Chondrocyte (in vitro differentiated cells): ENCODE data around the gene UACA. TPM values are rescaled to one million over a fixed set of nuclear protein-coding genes. Genes with fewer than 3 reads are reported as not detected.
"Not testable (repeated sequence)": the region's sequence is repeated elsewhere in the genome, so short reads cannot be mapped to it uniquely, and the experiment has no call there.

Source experiments
- DNase-seq: peaks from one replicate; pipeline ENCODE4 v3.0.0; 2021; ENCODE audit warnings: mixed read lengths, low spot score
- H3K27ac Mint-ChIP-seq: one replicate; pipeline ENCODE4 v1.8.0; 2021; ENCODE audit warnings: mild to moderate bottlenecking, moderate library complexity, mixed read lengths; ENCODE audit not compliant: unreplicated experiment
- H3K27me3 Mint-ChIP-seq: 2 replicates; pipeline ENCODE4 v1.8.0; 2021; ENCODE audit warnings: low read depth, mixed read lengths
- H3K36me3 Mint-ChIP-seq: 2 replicates; pipeline ENCODE4 v1.8.0; 2021; ENCODE audit warnings: low read depth, mixed read lengths
- H3K4me1 Mint-ChIP-seq: 2 replicates; pipeline ENCODE4 v1.8.0; 2021; ENCODE audit warnings: low read depth, mild to moderate bottlenecking, mixed read lengths
- H3K4me3 Mint-ChIP-seq: one replicate; pipeline ENCODE4 v1.8.0; 2021; ENCODE audit warnings: mild to moderate bottlenecking, moderate library complexity, mixed read lengths; ENCODE audit not compliant: unreplicated experiment
- H3K9me3 Mint-ChIP-seq: 2 replicates; pipeline ENCODE4 v1.8.0; 2021; ENCODE audit warnings: low read depth, mixed read lengths
- CTCF ChIP-seq: fragments of 200-600 bp; sonication (generic); IDR thresholded peaks from 2 replicates; pipeline ENCODE4 v1.5.0; 2021; ENCODE audit warnings: antibody characterized with exemption, mild to moderate bottlenecking, moderate library complexity
- total RNA-seq: library from RNA; stranded (reverse); gene quantifications from 3 replicates; pipeline ENCODE4 v1.2.1, GENCODE V29; 2021

UACA gene
- total RNA-seq, 1 donor from 2014 or later: 249 TPM

GRCh38 chr15:70748281-70748747, 15.0 kb downstream of the UACA start:
- no peak for TF ChIP-seq CTCF
- Mint-ChIP-seq H3K4me3 (no peak overlapping the region), H3K4me1 (peaks cover 75% of the 10 kb centered on the region), H3K36me3 (peaks cover 7% of the 10 kb centered on the region), H3K9me3 (no peaks in the 10 kb centered on the region), H3K27me3 (no peaks in the 10 kb centered on the region), H3K27ac (peak overlapping the region; percentile 57)
- DNase-seq: no peak

GRCh38 chr15:70746598-70746997, 16.8 kb downstream of the UACA start:
- H3K9me3 Mint-ChIP-seq, DNase-seq, H3K27me3 Mint-ChIP-seq, H3K4me3 Mint-ChIP-seq, H3K36me3 Mint-ChIP-seq: not testable (repeated sequence)
- peaks cover 75% of the 10 kb centered on the region for H3K4me1 Mint-ChIP-seq
- peak overlapping the region; percentile 23 for H3K27ac Mint-ChIP-seq

GRCh38 chr15:70742928-70743327, 20.4 kb downstream of the UACA start:
- Mint-ChIP-seq H3K36me3 (peaks cover 3% of the 10 kb centered on the region), H3K4me1 (peaks cover 66% of the 10 kb centered on the region)
- no peak for DNase-seq

GRCh38 chr15:70741677-70742293, 21.6 kb downstream of the UACA start:
- Mint-ChIP-seq H3K27me3 (no peaks in the 10 kb centered on the region), H3K4me3 (no peak overlapping the region), H3K27ac (peak overlapping the region; percentile 22), H3K9me3 (no peaks in the 10 kb centered on the region), H3K36me3 (peaks cover 3% of the 10 kb centered on the region), H3K4me1 (peaks cover 72% of the 10 kb centered on the region)
- no peak for DNase-seq
- no peak for TF ChIP-seq CTCF

More at GRCh38 chr15:70742928-70743327, 20.4 kb downstream of the UACA start:
- Mint-ChIP-seq H3K27ac (peak overlapping the region; percentile 75), H3K9me3 (no peaks in the 10 kb centered on the region), H3K4me3 (no peak overlapping the region), H3K27me3 (no peaks in the 10 kb centered on the region)
- no peak for TF ChIP-seq CTCF

- peaks cover 66% of the 10 kb centered on the region for H3K4me1 Mint-ChIP-seq
- peak overlapping the region; percentile 82 for H3K27ac Mint-ChIP-seq
- H3K9me3 Mint-ChIP-seq: no peaks in the 10 kb centered on the region
- peaks cover under 1% of the 10 kb centered on the region for H3K36me3 Mint-ChIP-seq
- no peak for TF ChIP-seq CTCF
- H3K4me3 Mint-ChIP-seq: no peak overlapping the region
- H3K27me3 Mint-ChIP-seq: no peaks in the 10 kb centered on the region
- no peak for DNase-seq
Measured at GRCh38 chr15:70741107-70741531, 22.2 kb downstream of the UACA start.

- H3K36me3 Mint-ChIP-seq, DNase-seq, H3K9me3 Mint-ChIP-seq, H3K27me3 Mint-ChIP-seq, H3K4me3 Mint-ChIP-seq, H3K27ac Mint-ChIP-seq: not testable (repeated sequence)
- peaks cover 25% of the 10 kb centered on the region for H3K4me1 Mint-ChIP-seq
- peak; percentile 12 for TF ChIP-seq CTCF
Measured at GRCh38 chr15:70735040-70735439, 28.3 kb downstream of the UACA start.
